DMS53 treated with DMSO at 0.1 percent for 48 hours (cell line): ENCODE results near the gene FGF14.
"Not testable (repeated sequence)": the region's sequence is repeated elsewhere in the genome, so short reads cannot be mapped to it uniquely, and the experiment has no call there.

Experiments used
- DNase-seq: peaks from one replicate; lab custom pipeline; 2025; ENCODE audit not compliant: unreplicated experiment; lab: John Stamatoyannopoulos, UW

The FGF14 gene

DNA sequence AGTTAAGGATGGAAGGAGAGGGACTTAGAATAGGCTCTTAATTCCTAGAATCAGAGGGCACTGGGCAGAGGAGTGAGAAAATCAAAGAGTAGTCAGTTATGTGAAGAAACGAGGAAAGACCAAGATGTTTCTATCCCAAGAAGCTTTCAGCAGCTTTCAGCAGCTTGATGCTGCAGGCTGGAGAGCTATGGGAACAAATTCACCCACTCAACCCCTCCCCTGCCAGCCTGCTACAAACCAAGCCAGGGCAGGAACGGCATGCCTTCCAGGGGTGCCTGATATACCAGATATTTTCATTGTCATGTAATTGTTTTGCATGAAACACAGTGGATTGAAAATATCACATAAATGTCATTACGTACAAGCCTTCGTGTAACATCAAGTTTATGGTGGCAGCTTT is 262.2 kb downstream of the FGF14 start:
- DNase-seq: no peak

DNA sequence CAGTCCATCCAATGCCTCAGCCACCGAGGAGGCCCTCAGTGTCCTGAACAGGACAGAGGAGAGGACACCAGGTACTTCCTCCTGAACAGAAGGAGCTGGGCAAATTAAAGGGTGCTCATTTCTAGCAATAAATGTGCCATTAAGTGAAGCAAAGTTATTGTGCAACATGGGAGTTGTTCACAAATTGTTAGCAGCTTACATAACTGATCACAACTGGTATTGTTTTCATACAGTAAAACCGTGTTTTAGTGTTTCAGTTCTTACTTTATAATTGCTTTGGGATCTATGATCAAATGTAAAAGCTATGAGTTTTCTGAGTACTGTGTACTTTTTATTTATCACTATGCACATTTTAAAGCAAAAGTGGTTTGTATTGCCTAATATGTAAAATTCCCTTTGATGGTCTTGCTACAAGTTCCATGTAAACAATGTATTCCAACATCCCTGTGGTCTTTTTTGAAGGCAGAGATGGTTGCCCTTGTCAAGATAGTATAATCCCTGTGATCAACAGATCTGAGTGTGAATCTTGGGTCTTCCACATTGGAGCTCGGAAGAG is 263.1 kb downstream of the FGF14 start:
- DNase-seq: no peak

DNA sequence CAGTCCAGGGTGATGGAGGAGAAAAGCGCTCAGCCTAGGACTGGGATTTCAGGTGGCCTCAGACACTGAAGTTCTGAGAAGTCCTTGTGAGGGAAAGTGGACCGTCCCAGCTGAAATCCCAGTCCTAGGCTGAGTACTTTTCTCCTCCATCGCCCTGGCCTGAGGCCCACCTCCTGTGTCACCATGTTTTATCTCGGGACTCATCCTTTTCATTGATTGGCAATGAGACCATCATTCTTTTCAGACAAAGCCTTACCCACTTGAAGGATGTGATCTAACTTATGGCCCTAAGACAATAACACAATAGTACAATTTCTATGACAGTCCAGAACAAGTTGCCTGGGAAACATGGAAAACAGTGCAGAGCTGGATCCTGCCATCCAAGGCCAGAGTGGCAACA is 263.9 kb downstream of the FGF14 start:
- DNase-seq: not testable (repeated sequence)

- no peak for DNase-seq
Measured at GRCh38 chr13:102136735-102137296, 265.0 kb downstream of the FGF14 start.

GRCh38 chr13:102132777-102133295 is 269.0 kb downstream of the FGF14 start:
- no peak for DNase-seq

DNA sequence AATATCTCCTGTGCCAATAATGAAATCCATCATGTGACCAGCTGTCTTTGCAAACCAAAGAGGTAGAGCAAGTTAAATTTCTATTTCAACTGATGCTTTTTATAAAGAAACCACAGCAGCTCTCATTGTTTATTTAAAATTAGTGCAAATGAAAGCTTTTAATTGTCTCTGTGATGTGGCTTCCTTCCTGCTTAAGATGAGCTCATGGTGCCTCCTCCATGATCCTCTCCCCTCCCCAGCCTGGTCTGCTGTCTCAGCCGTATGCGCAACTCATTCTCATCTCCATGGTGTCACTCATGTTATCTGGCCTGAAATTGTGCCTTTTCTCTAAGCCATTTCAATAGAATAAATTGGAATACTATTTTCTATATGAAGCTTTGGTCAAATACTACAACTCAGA is 270.6 kb downstream of the FGF14 start:
- DNase-seq: no peak

- DNase-seq: no peak
Measured at GRCh38 chr13:102128216-102128810, 273.5 kb downstream of the FGF14 start.

DNA sequence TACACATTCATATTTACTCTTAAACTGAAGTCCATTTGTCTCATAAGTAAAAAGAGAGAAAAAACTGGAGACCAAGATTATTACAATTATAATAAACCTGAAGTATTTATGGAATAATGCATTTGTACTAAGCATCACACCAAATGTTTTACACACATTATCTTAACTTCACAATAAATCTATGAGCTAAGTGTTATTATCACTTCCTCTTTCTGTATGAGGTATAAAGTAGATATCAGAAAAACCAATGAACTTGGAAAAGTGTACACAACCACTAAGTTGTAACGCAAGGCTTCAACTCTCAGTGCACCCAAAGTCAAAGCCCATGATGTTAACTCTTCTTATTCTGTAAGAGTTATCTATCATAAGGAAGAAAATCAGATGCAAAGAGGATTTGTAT is 274.7 kb downstream of the FGF14 start:
- DNase-seq: no peak

- DNase-seq: no peak
Measured at GRCh38 chr13:102122147-102122546, 279.7 kb downstream of the FGF14 start.

- no peak for DNase-seq
Measured at GRCh38 chr13:102117175-102117831, 284.5 kb downstream of the FGF14 start.

DNA sequence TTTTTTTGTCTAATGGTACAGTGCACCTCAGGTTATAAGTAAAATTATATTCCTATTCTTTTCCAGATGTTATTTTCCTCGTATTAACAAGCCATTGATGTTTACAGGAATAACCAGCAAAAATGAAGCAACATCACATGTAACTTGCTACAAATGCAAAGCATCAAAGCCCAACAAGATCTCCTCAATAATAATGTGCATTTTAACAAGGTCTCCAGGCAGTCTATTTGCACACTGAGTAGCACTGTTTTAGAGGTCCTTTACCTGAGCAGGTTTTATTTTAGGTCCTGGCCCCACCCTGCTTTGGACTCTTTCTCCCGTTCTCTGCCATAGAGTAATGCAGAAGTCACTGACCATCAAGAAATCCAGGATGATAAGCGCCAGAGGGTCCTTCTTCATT is 298.4 kb downstream of the FGF14 start:
- no peak for DNase-seq

DNA sequence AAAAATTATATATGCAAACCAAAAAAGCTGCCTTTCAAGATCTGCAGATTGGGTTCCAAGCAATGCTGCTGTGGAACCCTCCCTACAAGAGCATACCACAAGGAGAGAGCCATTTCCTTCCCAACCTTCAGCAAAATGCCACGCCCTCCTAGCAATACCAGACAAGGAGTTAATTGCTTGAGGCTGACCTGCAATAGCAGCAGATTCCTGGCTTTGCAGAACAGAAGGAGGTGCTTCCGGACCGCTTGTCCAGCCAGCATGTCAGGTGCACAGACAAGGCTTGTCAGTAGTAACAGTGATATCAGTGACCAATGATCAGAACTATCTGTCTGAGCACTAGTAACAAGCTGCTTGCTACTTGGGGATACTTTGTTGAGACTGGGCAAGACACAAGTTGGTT is 301.6 kb downstream of the FGF14 start:
- no peak for DNase-seq

DNA sequence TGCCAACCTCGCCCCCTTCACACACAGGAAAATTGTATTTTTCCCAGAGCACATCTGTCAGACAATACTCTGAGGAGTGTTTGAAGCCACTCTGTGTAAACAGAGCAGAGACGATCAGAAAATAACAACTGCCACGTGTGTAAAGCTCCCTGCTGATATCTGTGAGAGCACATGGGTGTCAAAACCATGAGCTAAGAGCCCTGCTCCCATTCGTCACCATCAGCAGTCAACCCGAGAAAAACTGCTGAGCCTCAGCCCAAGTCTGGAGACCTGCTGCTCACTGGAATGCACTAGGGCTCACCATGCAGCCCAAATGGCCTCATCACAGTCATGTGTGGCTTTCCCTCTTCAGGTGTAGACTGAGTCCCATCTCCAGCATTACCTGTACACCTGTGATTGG is 304.1 kb downstream of the FGF14 start:
- no peak for DNase-seq

DNA sequence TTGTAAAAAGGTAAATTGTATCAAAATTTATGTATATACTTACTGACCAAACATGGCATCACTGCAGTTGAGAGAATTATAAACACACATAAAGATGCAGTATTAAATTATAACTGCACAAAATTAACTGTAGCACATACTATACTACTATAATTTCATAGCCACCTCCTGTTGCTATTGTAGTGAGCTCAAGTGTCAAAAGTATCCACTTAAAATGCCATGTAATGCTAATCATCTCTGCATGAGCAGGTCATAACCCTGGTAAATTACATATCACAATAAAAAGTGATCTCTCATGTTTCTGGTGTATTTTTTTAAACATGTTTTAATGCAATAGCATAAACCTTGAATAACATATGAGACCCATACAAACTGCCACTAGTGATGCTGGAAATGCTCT is 308.6 kb downstream of the FGF14 start:
- DNase-seq: not testable (repeated sequence)

DNA sequence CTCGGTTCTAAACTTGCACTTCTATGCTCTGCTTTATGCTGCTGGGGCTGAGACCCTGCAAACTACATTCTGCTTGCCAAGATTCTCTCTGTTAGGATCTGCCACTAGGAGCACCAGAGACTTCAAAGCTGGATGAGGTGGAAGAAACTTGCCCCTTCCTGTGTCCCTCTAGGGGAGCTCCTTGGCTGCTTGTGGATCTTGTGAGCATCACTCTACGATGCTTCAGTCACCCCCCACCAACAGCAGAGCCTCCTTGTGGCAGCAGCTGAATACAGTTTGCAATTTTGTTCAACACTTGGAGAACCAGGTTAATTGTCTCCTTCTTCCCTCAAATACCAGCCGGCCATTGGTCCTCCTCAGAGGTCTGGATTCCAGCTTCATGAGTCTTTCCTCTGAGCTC is 310.6 kb downstream of the FGF14 start:
- DNase-seq: no peak

DNA sequence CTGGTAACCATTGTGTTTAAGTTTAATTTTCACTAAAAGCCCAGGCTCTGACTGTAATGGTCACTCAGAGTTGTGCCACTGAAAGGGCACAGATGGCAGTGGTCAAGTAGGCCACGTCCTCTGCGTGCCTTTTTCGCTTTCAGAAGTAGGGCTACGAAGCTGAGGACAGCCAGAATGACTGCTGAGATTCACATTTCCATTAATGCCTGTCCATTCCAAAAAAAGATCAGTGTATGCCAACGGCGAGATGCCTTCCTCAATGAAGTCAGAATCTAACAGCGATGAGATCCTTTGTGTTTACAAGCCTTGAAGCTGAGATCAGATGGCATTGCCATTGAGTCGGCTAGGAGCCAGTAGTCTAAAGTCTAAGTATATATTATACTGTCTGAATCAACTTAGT is 311.3 kb downstream of the FGF14 start:
- DNase-seq: no peak

DNA sequence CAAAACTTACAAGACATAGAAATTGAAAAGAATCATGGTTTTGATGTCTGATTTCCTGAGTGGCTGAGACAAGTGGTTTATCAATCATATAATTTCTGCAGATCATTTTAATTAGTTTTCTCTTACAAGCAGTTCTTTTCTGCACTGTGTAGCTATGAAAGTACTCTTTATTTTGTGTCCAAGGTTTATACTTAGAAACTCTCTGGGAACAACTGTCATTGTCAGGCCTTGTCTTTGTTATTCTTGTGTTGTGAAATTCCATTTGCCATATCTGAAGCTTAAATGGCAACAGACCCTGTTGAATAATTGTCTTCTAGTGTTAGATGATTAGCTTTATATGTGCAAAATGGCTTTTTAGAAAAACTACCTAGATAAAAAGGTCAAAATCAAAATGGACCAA is 312.1 kb downstream of the FGF14 start:
- DNase-seq: no peak

DNA sequence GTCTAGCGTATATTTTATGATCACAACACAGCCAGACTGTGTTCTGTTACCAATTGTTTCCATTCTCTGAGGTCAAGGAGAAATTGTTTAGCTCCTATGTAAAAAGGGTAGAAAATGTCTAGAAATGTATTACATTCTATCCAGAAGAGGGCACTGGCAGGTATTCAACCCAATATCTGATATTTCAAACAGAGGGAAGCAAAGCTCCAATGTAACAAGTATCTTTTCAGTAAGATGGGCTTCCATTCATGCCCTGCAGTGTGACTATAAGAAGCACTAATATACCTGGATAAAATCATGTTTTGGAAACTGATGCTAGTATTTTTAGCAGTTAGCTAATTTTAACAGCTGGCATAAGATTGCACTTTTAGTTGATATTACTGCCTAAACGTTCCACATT is 312.7 kb downstream of the FGF14 start:
- no peak for DNase-seq

DNA sequence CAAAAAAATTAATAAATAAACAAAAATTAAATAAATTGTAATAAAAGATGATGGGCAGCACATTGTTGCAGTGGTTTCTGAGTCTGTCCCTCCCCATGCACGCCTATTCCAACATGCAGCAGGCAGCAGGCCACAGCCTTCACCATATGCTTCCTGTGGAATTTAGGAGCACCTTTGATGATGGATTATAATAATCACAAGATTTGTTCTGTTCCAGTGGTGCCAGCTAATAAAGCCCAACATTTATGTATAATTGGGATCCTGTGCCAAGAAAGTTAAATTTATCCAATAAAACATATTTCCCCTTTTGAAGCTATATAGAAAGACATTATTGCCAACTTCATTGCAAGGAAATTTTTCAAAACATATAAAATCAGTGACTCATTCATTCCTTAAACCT is 328.6 kb downstream of the FGF14 start:
- no peak for DNase-seq

- DNase-seq: no peak
Measured at GRCh38 chr13:102071711-102072110, 330.1 kb downstream of the FGF14 start.

- not testable (repeated sequence) for DNase-seq
Measured at GRCh38 chr13:102068323-102068722, 333.5 kb downstream of the FGF14 start.

- no peak for DNase-seq
Measured at GRCh38 chr13:102055090-102055779, 346.6 kb downstream of the FGF14 start.
